HepG2 (cell line): ENCODE results near the gene KATNB1. TPM values are rescaled to one million over a fixed set of nuclear protein-coding genes. Genes with fewer than 3 reads are reported as not detected.

Experiments
- ATAC-seq: fragments of 200-7000 bp; cut with Tn5 transposase; 3 replicates; pipeline ENCODE4 v1.9.1; 2020; ENCODE audit warnings: mild to moderate bottlenecking, moderate library complexity
- BruUV-seq: library from RNA; stranded (reverse); fragments of 400-500 nt; replicated peaks from 2 replicates; lab custom pipeline; 2021; lab: Mats Ljungman, UMichigan
- CTCF ChIA-PET: fragments of 300-600 bp; formaldehyde crosslinking; extraction: SDS; loops from one replicate; lab custom pipeline; 2021; ENCODE audit warnings: low total read pairs, inconsistent platforms, low intra/inter-chr PET ratio; lab: Yijun Ruan, JAX
- POLR2A ChIA-PET: fragments of 350-600 bp; sonication (Branson Sonifier 250); formaldehyde crosslinking; loops from one replicate; lab custom pipeline; 2020; ENCODE audit warnings: antibody characterized with exemption, inconsistent platforms; lab: Yijun Ruan, JAX
- DNase-seq: peaks from one replicate; pipeline ENCODE4 v3.0.0-alpha.2; 2015; ENCODE audit warnings: low spot score
- FAIRE-seq: peaks from 3 replicates; lab custom pipeline; 2011; peaks lifted over from hg19 to GRCh38; lab: Jason Lieb, UNC
- H2AFZ ChIP-seq: one replicate; pipeline ENCODE4 v1.6.1; 2011; ENCODE audit warnings: low read length, inconsistent platforms
- H3K27ac ChIP-seq: fragments of 300-600 bp; 3 replicates; pipeline ENCODE4 v1.8.0; 2011; ENCODE audit warnings: mixed run types, mild to moderate bottlenecking, mixed read lengths, low read length, inconsistent platforms; ENCODE audit not compliant: insufficient read depth; ENCODE audit errors: extremely low read length
- H3K27me3 ChIP-seq, 2 experiments: fragments of 200-600 bp in 1 of 2; 2 replicates in 1 of 2; 3 replicates in 1 of 2; pipeline versions ENCODE4 v1.6.0 to v1.8.0; 2011; ENCODE audit warnings: low read length in 2 of 2, mild to moderate bottlenecking in 2 of 2, moderate library complexity in 2 of 2, inconsistent platforms in 1 of 2; ENCODE audit not compliant: insufficient read depth in 2 of 2, control insufficient read depth in 1 of 2
- H3K36me3 ChIP-seq, 2 experiments: fragments of 200-600 bp in 1 of 2; replicated peaks in 1 of 2; 2 replicates in 1 of 2; 3 replicates in 1 of 2; pipeline versions ENCODE4 v1.5.1 to v1.8.0; 2011; ENCODE audit warnings: low read length in 2 of 2, inconsistent platforms in 1 of 2; ENCODE audit not compliant: insufficient read depth in 2 of 2, control insufficient read depth in 1 of 2
- H3K4me1 ChIP-seq: 2 replicates; pipeline ENCODE4 v1.5.1; 2012; ENCODE audit warnings: low read length, inconsistent platforms; ENCODE audit not compliant: insufficient read depth
- H3K4me2 ChIP-seq: 2 replicates; pipeline ENCODE4 v1.6.0; 2011; ENCODE audit warnings: low read depth, low read length, inconsistent platforms
- H3K4me3 ChIP-seq, 3 experiments: fragments of 200-600 bp in 1 of 3; sonication (generic), shearing (Covaris generic) in 1 of 3; replicated peaks in 1 of 3; 2 replicates each; pipeline ENCODE4 v1.5.1; 2011 to 2016; ENCODE audit warnings: low read length in 3 of 3, inconsistent platforms in 2 of 3, low read depth in 2 of 3, mild to moderate bottlenecking in 2 of 3, control low read depth in 1 of 3, mixed read lengths in 1 of 3; ENCODE audit not compliant: insufficient read depth in 1 of 3
- H3K79me2 ChIP-seq: one replicate; pipeline ENCODE4 v1.6.1; 2011; ENCODE audit warnings: low read length, inconsistent platforms; ENCODE audit not compliant: insufficient read depth
- H3K9ac ChIP-seq: 2 replicates; pipeline ENCODE4 v1.6.0; 2011; ENCODE audit warnings: mild to moderate bottlenecking, low read depth, low read length, inconsistent platforms; ENCODE audit not compliant: insufficient read depth
- H3K9me3 ChIP-seq: 2 replicates; pipeline ENCODE4 v1.5.1; 2012; ENCODE audit warnings: mild to moderate bottlenecking, low read length
- H4K20me1 ChIP-seq: 2 replicates; pipeline ENCODE4 v1.6.0; 2011; ENCODE audit warnings: inconsistent platforms, mild to moderate bottlenecking, low read length, moderate library complexity; ENCODE audit not compliant: insufficient read depth
- GABPA ChIP-seq, 2 experiments: IDR thresholded peaks; 2 replicates each; pipeline ENCODE4 v1.6.1; 2011 to 2016; ENCODE audit warnings: low read depth in 2 of 2, low read length in 1 of 2, missing biosample characterization in 1 of 2, missing genetic modification characterization in 1 of 2
- GFI1 ChIP-seq: sonication (generic); formaldehyde crosslinking; IDR thresholded peaks from 2 replicates; pipeline ENCODE4 v1.5.0; 2020; ENCODE audit warnings: missing genetic modification reagents, mild to moderate bottlenecking, borderline replicate concordance
- HDAC1 ChIP-seq: sonication (generic); formaldehyde crosslinking; IDR thresholded peaks from 2 replicates; pipeline ENCODE4 v1.5.1; 2020; ENCODE audit warnings: mild to moderate bottlenecking, missing genetic modification reagents
- HOXA9 ChIP-seq: sonication (generic); formaldehyde crosslinking; IDR thresholded peaks from 2 replicates; pipeline ENCODE4 v1.8.1; 2022; ENCODE audit warnings: missing genetic modification reagents, mild to moderate bottlenecking, moderate library complexity, borderline replicate concordance
- KAT7 ChIP-seq: IDR thresholded peaks from 2 replicates; pipeline ENCODE4 v1.6.1; 2018; ENCODE audit warnings: borderline replicate concordance, missing compliant biosample characterization
- MAZ ChIP-seq, 2 experiments: sonication (generic) in 1 of 2; formaldehyde crosslinking in 1 of 2; IDR thresholded peaks; 2 replicates each; pipeline versions ENCODE4 v1.5.0 to v1.6.1; 2012 to 2020; ENCODE audit warnings: low read depth in 2 of 2, mild to moderate bottlenecking in 2 of 2, borderline replicate concordance in 1 of 2, improper control_type of control experiment in 1 of 2, low read length in 1 of 2, missing genetic modification reagents in 1 of 2, moderate library complexity in 1 of 2
- MBD4 ChIP-seq: IDR thresholded peaks from 2 replicates; pipeline ENCODE4 v1.6.1; 2012; ENCODE audit warnings: low read length, inconsistent platforms, borderline replicate concordance
- MYC ChIP-seq: sonication (generic); formaldehyde crosslinking; IDR thresholded peaks from 2 replicates; pipeline ENCODE4 v1.9.0; 2021; ENCODE audit warnings: missing genetic modification reagents, borderline replicate concordance
- TGIF2 ChIP-seq: IDR thresholded peaks from 2 replicates; pipeline ENCODE4 v1.6.1; 2016; ENCODE audit warnings: control low read depth, missing compliant biosample characterization
- WGBS: methylation state at CpG from one replicate; pipeline ENCODE4 v1.1.6; 2017; ENCODE audit warnings: low lambda C conversion rate; 5-methylcytosine and 5-hydroxymethylcytosine counted together
- in situ Hi-C: cut with HindIII; loops from 2 replicates; pipeline ENCODE4 v1.10.0; 2017; ENCODE audit warnings: low pct_unique_long_range_greater_than_20kb; ENCODE audit not compliant: extremely low pct_ligation_motif_present
- intact Hi-C: fragments of 100-400 bp; cut with micrococcal nuclease; formaldehyde crosslinking; loops from one replicate; pipeline ENCODE4 v1.10.0; 2022; ENCODE audit not compliant: unreplicated experiment
- polyA plus RNA-seq, 8 experiments: library from polyadenylated mRNA; depleted of rRNA in 3 of 8; stranded (reverse) in 7 of 8; unstranded in 1 of 8; fragments of >200 nt; fragmentation: Illumina TruSeq in 4 of 8; extraction: Trizol in 4 of 8; gene quantifications; 2 replicates each; pipeline versions ENCODE4 v1.2.1 to v1.2.3, GENCODE V29; 2011 to 2016; ENCODE audit warnings: low read depth in 4 of 8, missing spikeins in 1 of 8, mixed read lengths in 1 of 8; ENCODE audit not compliant: insufficient read depth in 1 of 8
- total RNA-seq, 5 experiments: library from RNA; depleted of rRNA; stranded (reverse); fragments of >200 nt; fragmentation: Illumina TruSeq; extraction: Trizol; gene quantifications; 2 replicates each; pipeline ENCODE4 v1.2.3, GENCODE V29; 2016; ENCODE audit warnings: low read depth in 1 of 5
- TF ChIP-seq, protein P1 (sequence below): sonication (generic); formaldehyde crosslinking; IDR thresholded peaks from 2 replicates; pipeline ENCODE4 v1.9.0; 2021; ENCODE audit warnings: mild to moderate bottlenecking, missing genetic modification reagents
- TF ChIP-seq, protein P2 (sequence below): sonication (generic); formaldehyde crosslinking; IDR thresholded peaks from 2 replicates; pipeline ENCODE4 v1.8.0; 2022; ENCODE audit warnings: missing genetic modification reagents, mild to moderate bottlenecking, inconsistent platforms, borderline replicate concordance

Gene KATNB1
- total and polyA plus RNA-seq, 2 of the 13 experiments (the other 11 are each of a cell fraction or from before 2014, with no cell fraction given), result 31.5 to 43.5 TPM

DNA sequence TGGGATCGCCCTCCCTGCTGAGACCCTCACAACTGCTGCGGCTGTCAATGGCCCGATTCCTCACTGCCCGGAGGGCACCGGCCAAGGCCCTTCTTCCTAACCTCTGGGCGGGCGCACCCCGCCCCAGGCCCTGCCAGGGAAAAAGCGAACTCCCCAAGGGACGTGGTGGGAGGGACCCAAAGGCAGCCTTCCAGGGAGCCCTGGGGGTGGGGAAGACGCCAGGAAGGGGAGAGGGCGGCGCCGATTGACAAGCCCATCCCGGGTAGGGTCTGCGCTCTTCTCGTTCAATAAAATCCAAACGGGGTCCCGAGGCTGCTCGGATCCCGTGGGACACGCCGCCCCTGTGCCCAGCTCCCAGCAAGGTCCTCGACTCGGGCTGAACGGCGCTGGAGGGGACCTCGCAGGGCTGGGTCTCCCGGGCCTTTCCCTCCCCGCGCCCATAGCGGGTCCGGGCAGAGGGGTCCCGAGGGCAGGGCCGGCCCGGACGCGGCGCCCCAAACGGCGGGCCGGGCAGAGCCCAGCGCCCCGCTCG is 66.3 kb downstream of the KATNB1 start:
- ChIA-PET CTCF (interaction anchor here (1.4 to 1.8 kb wide), 3 partner anchors 25 to 153 kb away, joined by 3 to 6 read pairs (median 5); no protein-coding TSS in a partner anchor), POLR2A (interaction anchor here (1.0 to 12.4 kb wide), 11 partner anchors 10 to 223 kb away, joined by 3 to 141 read pairs (median 8); partner anchors contain the start of gene KATNB1)
- 3% methylated on average over 16 of the region's 45 CpGs for WGBS
- H3K9ac ChIP-seq, result peak overlapping the region; percentile 80
- peak overlapping the region; percentile 77 to 89 (median 82) for H3K4me3 ChIP-seq
- H3K27me3 ChIP-seq, result no peaks in the 10 kb centered on the region
- BruUV-seq, result no TSS peak
- peaks cover 30% of the 10 kb centered on the region for H3K79me2 ChIP-seq
- H3K4me2 ChIP-seq, result peak overlapping the region; percentile 100
- DNase-seq (no peak), ATAC-seq (peak; percentile 1), FAIRE-seq (no peak)
- H4K20me1 ChIP-seq, result no peaks in the 10 kb centered on the region; the same call in 1 of the 2 replicates
- H2AFZ ChIP-seq, result no peak overlapping the region
- peaks cover 0 to 3% of the 10 kb centered on the region in 2 experiments; a peak in 1 of 5 replicates for H3K36me3 ChIP-seq
- intact Hi-C loops (loop anchor here (2.0 kb wide), 2 partner anchors 61 to 91 kb away; no protein-coding TSS in a partner anchor), in situ Hi-C loops (no loop called here)
- H3K4me1 ChIP-seq, result peaks cover 85% of the 10 kb centered on the region
- peak overlapping the region; percentile 46 for H3K27ac ChIP-seq
- H3K9me3 ChIP-seq, result no peaks in the 10 kb centered on the region
- TF ChIP-seq MYC (CRISPR knock-in tag) (no peak), MAZ (IDR thresholded peaks at IDR 0.05; ENCODE audit: borderline replicate concordance, low read depth, low read length) (no peak), MAZ (CRISPR knock-in tag; IDR thresholded peaks at IDR 0.05; ENCODE audit: low read depth) (no peak), TGIF2 (CRISPR knock-in tag) (no peak; the same call in 1 of the 2 replicates), GFI1 (CRISPR knock-in tag) (0 out of 2 replicates have a peak, but pooled peaks have one; percentile 28), GABPA (IDR thresholded peaks at IDR 0.05; ENCODE audit: low read depth, low read length) (no peak), GABPA (CRISPR knock-in tag; IDR thresholded peaks at IDR 0.05; ENCODE audit: low read depth) (no peak), KAT7 (CRISPR knock-in tag) (no peak), HOXA9 (no peak), MBD4 (no peak), HDAC1 (CRISPR knock-in tag) (peak; percentile 5; the same call in 1 of the 2 replicates)
- TF ChIP-seq, protein P1, sequence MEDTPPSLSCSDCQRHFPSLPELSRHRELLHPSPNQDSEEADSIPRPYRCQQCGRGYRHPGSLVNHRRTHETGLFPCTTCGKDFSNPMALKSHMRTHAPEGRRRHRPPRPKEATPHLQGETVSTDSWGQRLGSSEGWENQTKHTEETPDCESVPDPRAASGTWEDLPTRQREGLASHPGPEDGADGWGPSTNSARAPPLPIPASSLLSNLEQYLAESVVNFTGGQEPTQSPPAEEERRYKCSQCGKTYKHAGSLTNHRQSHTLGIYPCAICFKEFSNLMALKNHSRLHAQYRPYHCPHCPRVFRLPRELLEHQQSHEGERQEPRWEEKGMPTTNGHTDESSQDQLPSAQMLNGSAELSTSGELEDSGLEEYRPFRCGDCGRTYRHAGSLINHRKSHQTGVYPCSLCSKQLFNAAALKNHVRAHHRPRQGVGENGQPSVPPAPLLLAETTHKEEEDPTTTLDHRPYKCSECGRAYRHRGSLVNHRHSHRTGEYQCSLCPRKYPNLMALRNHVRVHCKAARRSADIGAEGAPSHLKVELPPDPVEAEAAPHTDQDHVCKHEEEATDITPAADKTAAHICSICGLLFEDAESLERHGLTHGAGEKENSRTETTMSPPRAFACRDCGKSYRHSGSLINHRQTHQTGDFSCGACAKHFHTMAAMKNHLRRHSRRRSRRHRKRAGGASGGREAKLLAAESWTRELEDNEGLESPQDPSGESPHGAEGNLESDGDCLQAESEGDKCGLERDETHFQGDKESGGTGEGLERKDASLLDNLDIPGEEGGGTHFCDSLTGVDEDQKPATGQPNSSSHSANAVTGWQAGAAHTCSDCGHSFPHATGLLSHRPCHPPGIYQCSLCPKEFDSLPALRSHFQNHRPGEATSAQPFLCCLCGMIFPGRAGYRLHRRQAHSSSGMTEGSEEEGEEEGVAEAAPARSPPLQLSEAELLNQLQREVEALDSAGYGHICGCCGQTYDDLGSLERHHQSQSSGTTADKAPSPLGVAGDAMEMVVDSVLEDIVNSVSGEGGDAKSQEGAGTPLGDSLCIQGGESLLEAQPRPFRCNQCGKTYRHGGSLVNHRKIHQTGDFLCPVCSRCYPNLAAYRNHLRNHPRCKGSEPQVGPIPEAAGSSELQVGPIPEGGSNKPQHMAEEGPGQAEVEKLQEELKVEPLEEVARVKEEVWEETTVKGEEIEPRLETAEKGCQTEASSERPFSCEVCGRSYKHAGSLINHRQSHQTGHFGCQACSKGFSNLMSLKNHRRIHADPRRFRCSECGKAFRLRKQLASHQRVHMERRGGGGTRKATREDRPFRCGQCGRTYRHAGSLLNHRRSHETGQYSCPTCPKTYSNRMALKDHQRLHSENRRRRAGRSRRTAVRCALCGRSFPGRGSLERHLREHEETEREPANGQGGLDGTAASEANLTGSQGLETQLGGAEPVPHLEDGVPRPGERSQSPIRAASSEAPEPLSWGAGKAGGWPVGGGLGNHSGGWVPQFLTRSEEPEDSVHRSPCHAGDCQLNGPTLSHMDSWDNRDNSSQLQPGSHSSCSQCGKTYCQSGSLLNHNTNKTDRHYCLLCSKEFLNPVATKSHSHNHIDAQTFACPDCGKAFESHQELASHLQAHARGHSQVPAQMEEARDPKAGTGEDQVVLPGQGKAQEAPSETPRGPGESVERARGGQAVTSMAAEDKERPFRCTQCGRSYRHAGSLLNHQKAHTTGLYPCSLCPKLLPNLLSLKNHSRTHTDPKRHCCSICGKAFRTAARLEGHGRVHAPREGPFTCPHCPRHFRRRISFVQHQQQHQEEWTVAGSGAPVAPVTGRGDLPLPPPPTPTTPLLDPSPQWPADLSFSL (CRISPR knock-in tag), result no peak
- TF ChIP-seq, protein P2, sequence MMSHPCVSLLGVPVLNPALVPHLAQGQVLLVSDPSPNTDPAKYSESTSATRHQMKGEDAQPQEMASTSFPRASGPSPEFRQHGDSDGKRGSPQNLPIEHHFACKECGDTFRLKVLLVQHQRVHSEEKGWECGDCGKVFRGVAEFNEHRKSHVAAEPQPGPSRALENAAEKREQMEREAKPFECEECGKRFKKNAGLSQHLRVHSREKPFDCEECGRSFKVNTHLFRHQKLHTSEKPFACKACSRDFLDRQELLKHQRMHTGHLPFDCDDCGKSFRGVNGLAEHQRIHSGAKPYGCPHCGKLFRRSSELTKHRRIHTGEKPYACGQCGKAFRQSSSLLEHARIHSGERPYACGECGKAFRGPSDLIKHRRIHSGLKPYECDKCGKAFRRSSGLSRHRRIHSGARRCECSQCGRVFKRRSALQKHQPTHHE (CRISPR knock-in tag), result no peak
